ENCODE measurements around the gene MIAT.

- no peak for TF ChIP-seq PAX5 (IDR thresholded peaks at IDR 0.05; ENCODE audit: insufficient read depth, low read length, severe bottlenecking)
- no peak for TF ChIP-seq POU2F2 (IDR thresholded peaks at IDR 0.05; ENCODE audit: low read depth, low read length)
- no peak for TF ChIP-seq POLR2A (IDR thresholded peaks at IDR 0.05; ENCODE audit: low read depth, low read length)
- TF ChIP-seq TAF1 (IDR thresholded peaks at IDR 0.05; ENCODE audit: low read depth, low read length), result no peak
- TF ChIP-seq POLR2AphosphoS5 (IDR thresholded peaks at IDR 0.05; ENCODE audit: low read depth, low read length), result no peak
Measured at GRCh38 chr22:26692215-26692614, 34.8 kb downstream of the MIAT start.

Measured in GM12891 (cell line).